GM12878 (cell line): ENCODE data around the gene SYCP2. TPM values are rescaled to one million over a fixed set of nuclear protein-coding genes. Genes with fewer than 3 reads are reported as not detected.

ENCODE experiments used
- ATAC-seq: fragments of 200-7000 bp; cut with Tn5 transposase; 3 replicates; pipeline ENCODE4 v1.9.1; 2020; ENCODE audit warnings: mild to moderate bottlenecking, moderate library complexity
- BruUV-seq: library from RNA; stranded (reverse); fragments of 400-500 nt; replicated peaks from 2 replicates; lab custom pipeline; 2021; lab: Mats Ljungman, UMichigan
- CTCF ChIA-PET: fragments of 300-600 bp; sonication (Branson Sonifier 250); formaldehyde crosslinking; extraction: SDS; loops from one replicate; lab custom pipeline; 2021; ENCODE audit warnings: inconsistent platforms; lab: Yijun Ruan, JAX
- POLR2A ChIA-PET: fragments of 350-600 bp; formaldehyde crosslinking; extraction: SDS; loops from one replicate; lab custom pipeline; 2021; ENCODE audit warnings: inconsistent platforms; lab: Charles Lee
- RAD21 ChIA-PET: fragments of 300-600 bp; sonication (Branson Sonifier 250); formaldehyde crosslinking; loops from one replicate; lab custom pipeline; 2023; ENCODE audit warnings: antibody characterized with exemption; ENCODE audit not compliant: unreplicated experiment; lab: Charles Lee
- SMC1A ChIA-PET: fragments of 300-600 bp; sonication (Branson Sonifier 250); formaldehyde crosslinking; loops from one replicate; lab custom pipeline; 2023; ENCODE audit not compliant: unreplicated experiment, uncharacterized antibody; lab: Charles Lee
- DNase-seq: peaks from one replicate; pipeline ENCODE4 v3.0.0-alpha.2; 2011; ENCODE audit warnings: low read depth, low spot score
- FAIRE-seq: peaks from 3 replicates; lab custom pipeline; 2011; peaks lifted over from hg19 to GRCh38; lab: Jason Lieb, UNC
- H2AFZ ChIP-seq: 2 replicates; pipeline ENCODE4 v1.6.0; 2011; ENCODE audit warnings: low read depth, low read length, control low read depth; ENCODE audit not compliant: control insufficient read depth
- H3K27ac ChIP-seq: 2 replicates; pipeline ENCODE4 v1.5.1; 2011; ENCODE audit warnings: control low read depth; ENCODE audit not compliant: control insufficient read depth, insufficient read depth
- H3K27me3 ChIP-seq, 2 experiments: replicated peaks in 1 of 2; 2 replicates each; pipeline versions ENCODE4 v1.6.0 to v1.6.1; 2011; ENCODE audit warnings: low read length in 1 of 2; ENCODE audit not compliant: control insufficient read depth in 2 of 2, insufficient read depth in 2 of 2
- H3K36me3 ChIP-seq, 2 experiments: 2 replicates each; pipeline ENCODE4 v1.5.1; 2011; ENCODE audit warnings: low read length in 1 of 2; ENCODE audit not compliant: control insufficient read depth in 2 of 2, insufficient read depth in 2 of 2
- H3K4me1 ChIP-seq: 2 replicates; pipeline ENCODE4 v1.6.1; 2011; ENCODE audit warnings: mild to moderate bottlenecking, low read length, moderate library complexity, mixed read lengths; ENCODE audit not compliant: control insufficient read depth, insufficient read depth
- H3K4me2 ChIP-seq: 2 replicates; pipeline ENCODE4 v1.6.0; 2011; ENCODE audit warnings: control low read depth; ENCODE audit not compliant: control insufficient read depth, insufficient read depth
- H3K4me3 ChIP-seq: fragments of 200-600 bp; sonication (generic); 2 replicates; pipeline ENCODE4 v1.5.1; 2016
- H3K79me2 ChIP-seq: 2 replicates; pipeline ENCODE4 v1.6.0; 2011; ENCODE audit warnings: low read length; ENCODE audit not compliant: control insufficient read depth, insufficient read depth
- H3K9ac ChIP-seq: 2 replicates; pipeline ENCODE4 v1.8.0; 2011; ENCODE audit warnings: low read length, control low read depth, mixed read lengths; ENCODE audit not compliant: control insufficient read depth, insufficient read depth
- H3K9me3 ChIP-seq: replicated peaks from 3 replicates; pipeline ENCODE4 v1.5.1; 2011; ENCODE audit warnings: mild to moderate bottlenecking, low read length; ENCODE audit not compliant: control insufficient read depth, insufficient read depth
- H4K20me1 ChIP-seq: 2 replicates; pipeline ENCODE4 v1.6.0; 2011; ENCODE audit not compliant: control insufficient read depth, insufficient read depth
- BCL11A ChIP-seq: IDR thresholded peaks from 2 replicates; pipeline ENCODE4 v1.6.1; 2011; ENCODE audit warnings: low read depth, low read length
- BRCA1 ChIP-seq: IDR thresholded peaks from 2 replicates; pipeline ENCODE4 v1.6.1; 2011; ENCODE audit warnings: low read depth, low read length, improper control_type of control experiment
- CBX5 ChIP-seq: sonication (generic); IDR thresholded peaks from 2 replicates; pipeline ENCODE4 v1.6.1; 2016; ENCODE audit warnings: low read depth, moderate library complexity, mild to moderate bottlenecking, inconsistent platforms
- NR2F1 ChIP-seq: fragments of 450-650 bp; conservative IDR thresholded peaks from 2 replicates; pipeline ENCODE4 v1.6.1; 2017; ENCODE audit warnings: mild to moderate bottlenecking
- SREBF1 ChIP-seq: IDR thresholded peaks from 2 replicates; pipeline ENCODE4 v1.6.1; 2012; ENCODE audit warnings: mild to moderate bottlenecking, low read length
- SRF ChIP-seq, 2 experiments: IDR thresholded peaks; 2 replicates each; pipeline ENCODE4 v1.6.1; 2011; ENCODE audit warnings: low read depth in 2 of 2, low read length in 2 of 2, mild to moderate bottlenecking in 1 of 2, moderate library complexity in 1 of 2
- SUZ12 ChIP-seq: fragments of 200-600 bp; sonication (generic); IDR thresholded peaks from one replicate; pipeline ENCODE4 v1.6.1; 2018; ENCODE audit warnings: antibody characterized with exemption, mild to moderate bottlenecking; ENCODE audit not compliant: unreplicated experiment
- TAF1 ChIP-seq: IDR thresholded peaks from 2 replicates; pipeline ENCODE4 v1.6.1; 2011; ENCODE audit warnings: mild to moderate bottlenecking, low read depth, low read length, borderline replicate concordance
- WGBS: methylation state at CpG from one replicate; pipeline ENCODE4 v1.1.6; 2016; ENCODE audit warnings: low lambda C conversion rate; ENCODE audit not compliant: insufficient replicate concordance, insufficient coverage; ENCODE audit errors: missing lambda C conversion rate; 5-methylcytosine and 5-hydroxymethylcytosine counted together
- in situ Hi-C: fragments of 300-500 bp; cut with MboI; formaldehyde crosslinking; loops from 9 replicates; pipeline ENCODE4 v1.14.3; 2018; ENCODE audit warnings: mixed read lengths
- intact Hi-C: fragments of 100-400 bp; cut with micrococcal nuclease; formaldehyde crosslinking; loops from one replicate; pipeline ENCODE4 v1.14.2; 2022; ENCODE audit not compliant: unreplicated experiment
- polyA plus RNA-seq, 11 experiments: library from polyadenylated mRNA; depleted of rRNA in 4 of 11; unstranded in 6 of 11; stranded (reverse) in 5 of 11; fragments of >200 nt; fragmentation: Nextera tagmentation in 4 of 11; fragmentation: Illumina TruSeq in 1 of 11; extraction: Ambion mirVana in 4 of 11; extraction: Trizol in 1 of 11; gene quantifications; 1 replicate in 1 of 11; 2 replicates in 10 of 11; pipeline versions ENCODE4 v1.2.1 to v1.2.3, GENCODE V29; 2011 to 2016; ENCODE audit warnings: inconsistent platforms in 2 of 11, missing spikeins in 2 of 11, low read depth in 1 of 11
- total RNA-seq, 4 experiments: library from RNA; depleted of rRNA in 3 of 4; stranded (reverse); fragments of >200 nt in 3 of 4; fragmentation: Illumina TruSeq in 1 of 4; extraction: Trizol in 1 of 4; gene quantifications; 2 replicates each; pipeline versions ENCODE4 v1.2.1 to v1.2.3, GENCODE V29; 2013 to 2021
- TF ChIP-seq, protein P1 (sequence below): fragments of 450-650 bp; IDR thresholded peaks from 2 replicates; pipeline ENCODE4 v1.6.1; 2017; ENCODE audit warnings: antibody characterized with exemption, mild to moderate bottlenecking, moderate library complexity
- TF ChIP-seq, protein P2 (sequence below): IDR thresholded peaks from 2 replicates; pipeline ENCODE4 v1.6.1; 2011; ENCODE audit warnings: borderline replicate concordance, low read depth, mild to moderate bottlenecking, moderate library complexity, low read length; ENCODE audit not compliant: insufficient read depth, poor library complexity, severe bottlenecking
- TF ChIP-seq, protein P3 (sequence below): fragments of 450-650 bp; IDR thresholded peaks from 2 replicates; pipeline ENCODE4 v1.6.1; 2016; ENCODE audit warnings: mild to moderate bottlenecking
- TF ChIP-seq, protein P4 (sequence below): IDR thresholded peaks from 2 replicates; pipeline ENCODE4 v1.6.1; 2011; ENCODE audit warnings: mild to moderate bottlenecking, low read depth, low read length, moderate library complexity; ENCODE audit not compliant: insufficient replicate concordance

Gene SYCP2
- total and polyA plus RNA-seq, 10 of the 15 experiments (the other 5 are each of a cell fraction or from before 2014, with no cell fraction given), result 0.01 to 0.18 (median 0.09) TPM; not detected in 2

- no peak for ATAC-seq
- no TSS peak for BruUV-seq
- Histone ChIP-seq H3K4me1 (no peaks in the 10 kb centered on the region), H3K27ac (no peak overlapping the region), H3K4me2 (no peak overlapping the region), H3K9ac (no peak overlapping the region), H3K4me3 (no peak overlapping the region), H3K9me3 (no peaks in the 10 kb centered on the region), H2AFZ (no peak overlapping the region), H3K27me3 (no peaks in the 10 kb centered on the region; a peak in 1 of 4 replicates), H3K79me2 (no peaks in the 10 kb centered on the region), H4K20me1 (no peaks in the 10 kb centered on the region), H3K36me3 (no peaks in the 10 kb centered on the region)
- no peak for DNase-seq
- SMC1A ChIA-PET, result no interaction called here
- no peak for FAIRE-seq
- intact Hi-C loops (loop anchor here (2.0 kb wide), 1 partner anchor 33 kb away; no protein-coding TSS in a partner anchor), in situ Hi-C loops (loop anchor here (25.0 kb wide), 1 partner anchor 1254 kb away; no protein-coding TSS in a partner anchor)
- RAD21 ChIA-PET, result no interaction called here
- POLR2A ChIA-PET, result no interaction called here
- WGBS, result 18% methylated on average over 4 of the region's 4 CpGs
- CTCF ChIA-PET, result interaction anchor here (1.7 kb wide), 1 partner anchor 36 kb away, joined by 3 read pairs; no protein-coding TSS in a partner anchor
- TF ChIP-seq BCL11A (no peak), SUZ12 (no peak), NR2F1 (no peak), TAF1 (no peak), CBX5 (no peak), BRCA1 (no peak), SRF (IDR thresholded peaks at IDR 0.05; ENCODE audit: low read depth in 2 of 2, low read length in 2 of 2) (no peak), SREBF1 (no peak)
- TF ChIP-seq, protein P1, sequence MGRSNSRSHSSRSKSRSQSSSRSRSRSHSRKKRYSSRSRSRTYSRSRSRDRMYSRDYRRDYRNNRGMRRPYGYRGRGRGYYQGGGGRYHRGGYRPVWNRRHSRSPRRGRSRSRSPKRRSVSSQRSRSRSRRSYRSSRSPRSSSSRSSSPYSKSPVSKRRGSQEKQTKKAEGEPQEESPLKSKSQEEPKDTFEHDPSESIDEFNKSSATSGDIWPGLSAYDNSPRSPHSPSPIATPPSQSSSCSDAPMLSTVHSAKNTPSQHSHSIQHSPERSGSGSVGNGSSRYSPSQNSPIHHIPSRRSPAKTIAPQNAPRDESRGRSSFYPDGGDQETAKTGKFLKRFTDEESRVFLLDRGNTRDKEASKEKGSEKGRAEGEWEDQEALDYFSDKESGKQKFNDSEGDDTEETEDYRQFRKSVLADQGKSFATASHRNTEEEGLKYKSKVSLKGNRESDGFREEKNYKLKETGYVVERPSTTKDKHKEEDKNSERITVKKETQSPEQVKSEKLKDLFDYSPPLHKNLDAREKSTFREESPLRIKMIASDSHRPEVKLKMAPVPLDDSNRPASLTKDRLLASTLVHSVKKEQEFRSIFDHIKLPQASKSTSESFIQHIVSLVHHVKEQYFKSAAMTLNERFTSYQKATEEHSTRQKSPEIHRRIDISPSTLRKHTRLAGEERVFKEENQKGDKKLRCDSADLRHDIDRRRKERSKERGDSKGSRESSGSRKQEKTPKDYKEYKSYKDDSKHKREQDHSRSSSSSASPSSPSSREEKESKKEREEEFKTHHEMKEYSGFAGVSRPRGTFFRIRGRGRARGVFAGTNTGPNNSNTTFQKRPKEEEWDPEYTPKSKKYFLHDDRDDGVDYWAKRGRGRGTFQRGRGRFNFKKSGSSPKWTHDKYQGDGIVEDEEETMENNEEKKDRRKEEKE, result no peak
- TF ChIP-seq, protein P2, sequence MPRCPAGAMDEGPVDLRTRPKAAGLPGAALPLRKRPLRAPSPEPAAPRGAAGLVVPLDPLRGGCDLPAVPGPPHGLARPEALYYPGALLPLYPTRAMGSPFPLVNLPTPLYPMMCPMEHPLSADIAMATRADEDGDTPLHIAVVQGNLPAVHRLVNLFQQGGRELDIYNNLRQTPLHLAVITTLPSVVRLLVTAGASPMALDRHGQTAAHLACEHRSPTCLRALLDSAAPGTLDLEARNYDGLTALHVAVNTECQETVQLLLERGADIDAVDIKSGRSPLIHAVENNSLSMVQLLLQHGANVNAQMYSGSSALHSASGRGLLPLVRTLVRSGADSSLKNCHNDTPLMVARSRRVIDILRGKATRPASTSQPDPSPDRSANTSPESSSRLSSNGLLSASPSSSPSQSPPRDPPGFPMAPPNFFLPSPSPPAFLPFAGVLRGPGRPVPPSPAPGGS, result no peak
- TF ChIP-seq, protein P3, sequence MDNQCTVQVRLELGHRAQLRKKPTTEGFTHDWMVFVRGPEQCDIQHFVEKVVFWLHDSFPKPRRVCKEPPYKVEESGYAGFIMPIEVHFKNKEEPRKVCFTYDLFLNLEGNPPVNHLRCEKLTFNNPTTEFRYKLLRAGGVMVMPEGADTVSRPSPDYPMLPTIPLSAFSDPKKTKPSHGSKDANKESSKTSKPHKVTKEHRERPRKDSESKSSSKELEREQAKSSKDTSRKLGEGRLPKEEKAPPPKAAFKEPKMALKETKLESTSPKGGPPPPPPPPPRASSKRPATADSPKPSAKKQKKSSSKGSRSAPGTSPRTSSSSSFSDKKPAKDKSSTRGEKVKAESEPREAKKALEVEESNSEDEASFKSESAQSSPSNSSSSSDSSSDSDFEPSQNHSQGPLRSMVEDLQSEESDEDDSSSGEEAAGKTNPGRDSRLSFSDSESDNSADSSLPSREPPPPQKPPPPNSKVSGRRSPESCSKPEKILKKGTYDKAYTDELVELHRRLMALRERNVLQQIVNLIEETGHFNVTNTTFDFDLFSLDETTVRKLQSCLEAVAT, result no peak
- TF ChIP-seq, protein P4, sequence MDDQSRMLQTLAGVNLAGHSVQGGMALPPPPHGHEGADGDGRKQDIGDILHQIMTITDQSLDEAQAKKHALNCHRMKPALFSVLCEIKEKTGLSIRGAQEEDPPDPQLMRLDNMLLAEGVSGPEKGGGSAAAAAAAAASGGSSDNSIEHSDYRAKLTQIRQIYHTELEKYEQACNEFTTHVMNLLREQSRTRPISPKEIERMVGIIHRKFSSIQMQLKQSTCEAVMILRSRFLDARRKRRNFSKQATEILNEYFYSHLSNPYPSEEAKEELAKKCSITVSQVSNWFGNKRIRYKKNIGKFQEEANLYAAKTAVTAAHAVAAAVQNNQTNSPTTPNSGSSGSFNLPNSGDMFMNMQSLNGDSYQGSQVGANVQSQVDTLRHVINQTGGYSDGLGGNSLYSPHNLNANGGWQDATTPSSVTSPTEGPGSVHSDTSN, result no peak
Observed at GRCh38 chr20:59816146-59816738, 117.2 kb downstream of the SYCP2 start.
